ENCODE data around the gene OLFM4.

- TF ChIP-seq POLR2A (IDR thresholded peaks at IDR 0.05) (no peak), CTCF (IDR thresholded peaks at IDR 0.05) (no peak)
Observed at GRCh38 chr13:53045189-53045588, 16.6 kb downstream of the OLFM4 start.

Measured in thyroid gland (tissue), 4 donors.